Stimulated activated CD4-positive, alpha-beta T cell treated with anti-CD3 and anti-CD28 coated beads, TNF-alpha, amount 100 ng/mL, for 4 hours (primary cell): ENCODE data around the gene COX6B2.

ENCODE experiments used
- DNase-seq, 3 experiments: peaks; one replicate each; pipeline ENCODE4 v3.0.0-alpha.2; 2020; ENCODE audit warnings: low read depth in 3 of 3

COX6B2 gene

GRCh38 chr19:55312621-55313512 is 41.7 kb downstream of the COX6B2 start:
- DNase-seq, result no peak

GRCh38 chr19:55311797-55312196 is 42.7 kb downstream of the COX6B2 start:
- DNase-seq, result no peak

- DNase-seq, result no peak
Measured at GRCh38 chr19:55311397-55311796, 43.1 kb downstream of the COX6B2 start.

- no peak for DNase-seq
Measured at GRCh38 chr19:55310498-55310897, 44.0 kb downstream of the COX6B2 start.

- no peak for DNase-seq
Measured at GRCh38 chr19:55309448-55309847, 45.1 kb downstream of the COX6B2 start.

- DNase-seq, result no peak
Measured at GRCh38 chr19:55308281-55308680, 46.2 kb downstream of the COX6B2 start.

- no peak for DNase-seq
Measured at GRCh38 chr19:55306712-55307111, 47.8 kb downstream of the COX6B2 start.

- DNase-seq, result no peak
Measured at GRCh38 chr19:55305983-55306562, 48.4 kb downstream of the COX6B2 start.

- peak in 2 of 3 experiments; percentile 16 to 32 for DNase-seq
Measured at GRCh38 chr19:55305491-55305890, 49.0 kb downstream of the COX6B2 start.

- DNase-seq, result no peak
Measured at GRCh38 chr19:55304980-55305379, 49.5 kb downstream of the COX6B2 start.

GRCh38 chr19:55304279-55304978 is 50.1 kb downstream of the COX6B2 start:
- DNase-seq, result no peak

- no peak for DNase-seq
Measured at GRCh38 chr19:55303477-55303876, 51.0 kb downstream of the COX6B2 start.

GRCh38 chr19:55302318-55302703 is 52.2 kb downstream of the COX6B2 start:
- DNase-seq, result no peak

GRCh38 chr19:55301459-55302317 is 52.8 kb downstream of the COX6B2 start:
- peak; percentile 90 to 98 (median 91) for DNase-seq

GRCh38 chr19:55300886-55301458 is 53.5 kb downstream of the COX6B2 start:
- DNase-seq, result no peak

GRCh38 chr19:55299991-55300390 is 54.5 kb downstream of the COX6B2 start:
- no peak for DNase-seq
